Adrenal gland (tissue), 5 donors: Measurements from ENCODE around the gene RAB3IP.

Source experiments
- CTCF ChIP-seq, 6 experiments: fragments of 450-650 bp in 4 of 6; fragments of 200-600 bp in 2 of 6; sonication (generic) in 1 of 6; IDR thresholded peaks; 1 replicate in 5 of 6; 2 replicates in 1 of 6; pipeline versions ENCODE4 v1.5.1 to v1.8.0; 2016 to 2021; ENCODE audit warnings: antibody characterized with exemption in 6 of 6, mild to moderate bottlenecking in 2 of 6, moderate library complexity in 1 of 6
- POLR2A ChIP-seq, 2 donors: fragments of 450-650 bp; IDR thresholded peaks; one replicate each; pipeline ENCODE4 v1.6.1; 2017; ENCODE audit warnings: antibody characterized with exemption in 2 of 2, mild to moderate bottlenecking in 2 of 2, moderate library complexity in 1 of 2
- donor health status: DM: no; HTN: no; CAD: no.

- TF ChIP-seq CTCF (IDR thresholded peaks at IDR 0.05) (no peak), POLR2A (IDR thresholded peaks at IDR 0.05) (no peak)
These were observed 134.1 kb downstream of the RAB3IP start for GRCh38 chr12:69872804-69873203.
